ENCODE measurements around the gene SFXN5.

The SFXN5 gene

GRCh38 chr2:72994991-72995380 is 76.5 kb downstream of the SFXN5 start:
- no peak for DNase-seq (ENCODE audit: low read depth in 2 of 2)

- no peak for DNase-seq (ENCODE audit: low read depth in 2 of 2)
These were observed 77.1 kb downstream of the SFXN5 start for GRCh38 chr2:72994282-72994990.

GRCh38 chr2:72993933-72994280 is 77.6 kb downstream of the SFXN5 start:
- no peak for DNase-seq (ENCODE audit: low read depth in 2 of 2)

GRCh38 chr2:72993147-72993932 is 78.2 kb downstream of the SFXN5 start:
- no peak for DNase-seq (ENCODE audit: low read depth in 2 of 2)

GRCh38 chr2:72992734-72993102 is 78.8 kb downstream of the SFXN5 start:
- DNase-seq (ENCODE audit: low read depth in 2 of 2), result no peak

- no peak for DNase-seq (ENCODE audit: low read depth in 2 of 2)
These were observed 79.4 kb downstream of the SFXN5 start for GRCh38 chr2:72991980-72992733.

DNA sequence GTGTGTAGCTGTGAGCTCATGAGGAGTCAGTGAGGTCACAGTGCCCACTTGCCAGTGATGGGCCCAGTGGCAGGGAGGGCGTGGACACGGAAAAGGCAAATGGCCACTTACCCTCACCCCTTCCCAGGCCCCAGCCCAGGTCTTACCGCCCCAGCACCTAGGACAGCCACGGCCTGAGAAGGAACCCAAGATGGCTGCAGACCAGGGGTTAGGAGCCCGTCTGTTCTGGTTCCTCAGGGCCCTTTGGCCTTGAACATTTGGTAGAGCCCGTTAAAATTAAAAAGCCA is 80.1 kb downstream of the SFXN5 start:
- no peak for DNase-seq (ENCODE audit: low read depth in 2 of 2)

GRCh38 chr2:72990695-72991438 is 80.6 kb downstream of the SFXN5 start:
- no peak for DNase-seq (ENCODE audit: low read depth in 2 of 2)

GRCh38 chr2:72989770-72990556 is 81.5 kb downstream of the SFXN5 start:
- DNase-seq (ENCODE audit: low read depth in 2 of 2), result no peak

GRCh38 chr2:72988726-72989273 is 82.7 kb downstream of the SFXN5 start:
- DNase-seq (ENCODE audit: low read depth in 2 of 2), result no peak

GRCh38 chr2:72988041-72988440 is 83.5 kb downstream of the SFXN5 start:
- no peak for DNase-seq (ENCODE audit: low read depth in 2 of 2)

DNA sequence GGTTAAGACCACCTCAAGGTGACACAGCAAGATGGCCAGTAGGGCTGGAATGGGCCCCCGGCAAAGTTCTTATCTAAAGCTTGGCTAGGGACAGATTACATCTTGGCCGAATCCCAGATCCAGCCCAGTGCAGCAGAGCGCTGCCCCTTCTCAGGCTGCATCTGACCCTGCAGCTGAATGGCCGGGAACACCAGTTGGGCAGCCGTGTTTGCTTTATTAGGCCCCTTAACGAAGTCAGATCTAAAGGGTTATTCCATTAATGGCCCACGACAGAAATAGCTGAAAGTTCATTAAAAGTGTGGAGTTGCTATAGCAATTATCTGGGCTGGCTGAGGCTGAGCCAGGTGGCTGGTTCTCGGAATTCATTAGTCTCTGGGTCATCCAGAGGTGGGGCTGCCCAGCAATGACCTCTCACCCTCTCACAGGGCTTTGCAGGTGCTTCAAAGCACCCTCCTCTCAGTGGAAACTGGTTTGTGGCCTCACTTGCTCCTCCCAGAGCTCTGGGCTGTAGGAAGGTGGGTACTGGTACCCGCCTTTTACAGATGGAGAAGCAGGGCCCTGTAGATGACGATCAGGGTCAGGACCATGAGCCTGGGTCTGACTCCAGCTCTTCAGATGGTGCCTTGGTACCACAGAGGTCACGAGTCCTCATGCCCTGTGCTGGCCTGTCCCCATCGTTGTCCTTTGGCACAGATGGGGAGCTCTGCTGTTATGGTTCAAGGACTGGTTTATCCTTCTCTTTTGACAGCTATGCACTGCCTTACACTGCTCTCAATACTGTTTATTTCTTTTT is 85.4 kb downstream of the SFXN5 start:
- DNase-seq (ENCODE audit: low read depth in 2 of 2), result no peak

DNA sequence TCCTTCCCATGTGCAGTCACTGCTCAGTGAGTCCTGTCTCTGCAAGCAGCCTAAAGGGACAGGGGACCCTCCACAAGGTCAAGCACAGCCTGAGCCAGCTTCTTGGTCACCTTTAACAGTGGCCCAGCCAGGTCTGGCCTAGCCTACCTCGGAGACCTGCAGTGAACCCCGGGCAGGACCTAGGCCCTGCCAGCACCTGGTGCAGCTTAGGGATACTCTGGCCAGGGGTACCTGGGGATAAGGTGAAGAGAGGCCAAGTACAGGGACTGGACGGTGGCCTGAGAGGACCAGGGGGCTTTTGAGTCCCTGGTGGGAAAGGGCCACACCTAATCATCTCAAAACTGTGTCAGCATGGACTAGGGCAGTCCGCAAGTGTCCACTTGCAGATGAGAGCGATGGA is 86.4 kb downstream of the SFXN5 start:
- no peak for DNase-seq (ENCODE audit: low read depth in 2 of 2)

GRCh38 chr2:72984172-72984671 is 87.3 kb downstream of the SFXN5 start:
- DNase-seq (ENCODE audit: low read depth in 2 of 2), result no peak

DNA sequence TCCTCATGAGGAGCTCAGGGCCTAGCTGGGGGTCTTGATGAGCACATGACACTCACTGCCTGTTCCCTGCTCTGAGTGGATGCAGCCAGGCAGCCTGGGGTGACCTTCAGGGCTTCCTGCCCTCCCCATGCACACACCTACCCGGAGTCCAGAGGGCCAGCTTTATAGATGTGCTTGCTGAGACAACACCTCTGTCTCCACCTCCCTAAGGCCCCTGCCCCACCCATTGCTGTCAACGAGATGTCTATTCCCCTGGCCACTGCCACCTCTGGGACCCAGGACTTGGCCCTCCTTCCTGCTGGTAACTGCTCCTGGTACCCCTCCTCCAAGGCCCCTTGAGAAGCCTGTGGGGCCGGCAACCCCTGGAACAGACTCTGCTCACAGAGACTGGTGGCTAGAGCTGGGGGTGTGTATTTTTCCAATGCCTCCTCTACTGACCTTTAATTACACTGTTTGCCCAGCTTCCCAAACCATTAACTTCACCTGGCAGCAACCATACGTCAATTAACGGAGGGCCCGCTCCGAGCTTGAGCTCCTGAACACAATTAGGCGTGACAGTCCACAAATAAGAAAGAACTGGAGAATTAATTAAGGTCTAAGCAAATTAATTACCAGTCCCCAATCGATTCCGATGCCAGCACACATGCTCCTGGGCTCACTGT is 87.9 kb downstream of the SFXN5 start:
- no peak for DNase-seq (ENCODE audit: low read depth in 2 of 2)

DNA sequence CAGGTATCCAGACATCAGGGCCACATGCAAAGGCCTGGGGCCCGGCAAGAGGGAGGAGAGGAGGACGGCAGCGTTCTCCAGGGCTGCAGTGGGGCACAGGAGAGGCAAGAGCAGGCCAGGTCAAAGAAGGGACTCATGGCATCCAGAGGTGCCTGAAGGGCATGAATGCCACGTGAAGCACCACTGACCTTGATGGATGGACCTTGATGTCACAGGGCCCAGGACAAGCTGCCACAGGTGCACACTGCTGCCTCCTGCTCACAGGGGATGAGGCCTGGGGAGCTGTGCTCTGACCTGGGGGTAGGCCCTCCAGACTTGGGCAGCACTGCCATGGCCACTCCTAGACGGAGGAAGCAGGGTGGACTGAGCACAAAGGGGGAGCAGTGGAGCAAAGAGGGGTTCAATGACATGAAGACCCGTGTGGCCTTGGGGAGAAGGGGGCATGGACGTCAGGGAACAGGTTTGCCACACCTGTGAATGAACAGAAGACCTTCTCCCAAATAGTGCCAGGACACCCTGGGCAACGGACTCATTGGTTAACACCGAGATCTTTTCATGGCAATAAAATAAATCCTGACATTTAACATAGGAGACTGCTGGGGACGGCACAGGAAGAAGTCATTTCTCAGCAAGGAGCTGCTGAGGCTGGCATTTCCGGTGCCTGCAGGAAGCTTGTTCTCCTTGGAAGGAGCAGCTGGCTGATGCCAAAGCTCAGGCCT is 88.6 kb downstream of the SFXN5 start:
- no peak for DNase-seq (ENCODE audit: low read depth in 2 of 2)

- no peak for DNase-seq (ENCODE audit: low read depth in 2 of 2)
These were observed 89.3 kb downstream of the SFXN5 start for GRCh38 chr2:72982219-72982618.

GRCh38 chr2:72981536-72981935 is 90.0 kb downstream of the SFXN5 start:
- no peak for DNase-seq (ENCODE audit: low read depth in 2 of 2)
